Stimulated activated CD4-positive, alpha-beta T cell treated with anti-CD3 and anti-CD28 coated beads, Interleukin-1b, Interleukin-23, amount 100 ng/mL, for 1 hour (primary cell): ENCODE data around the gene CFAP61.

Experiments used
- DNase-seq, 2 donors: peaks; one replicate each; pipeline ENCODE4 v3.0.0-alpha.2; 2020; ENCODE audit warnings: low read depth in 2 of 2

The CFAP61 gene

DNA sequence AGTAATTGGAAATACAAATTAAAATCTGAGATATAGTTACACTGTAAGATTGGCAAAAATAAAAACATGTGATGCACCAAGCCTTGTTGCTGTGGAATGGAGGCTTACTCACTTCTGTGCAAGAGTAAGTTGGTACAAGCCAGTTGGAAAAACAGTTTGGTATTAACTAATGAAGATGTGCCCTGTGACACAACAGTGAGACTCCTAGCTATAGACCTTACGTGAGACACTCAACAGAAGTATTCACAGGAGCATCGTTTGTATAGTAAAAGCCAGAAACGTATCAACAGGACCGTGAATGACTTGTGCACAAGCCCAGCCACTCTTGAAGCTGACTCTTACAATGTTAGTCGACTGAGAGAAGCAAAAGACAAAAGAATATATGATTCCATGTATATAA lies 20.5 kb upstream of the CFAP61 start:
- DNase-seq: no peak

DNA sequence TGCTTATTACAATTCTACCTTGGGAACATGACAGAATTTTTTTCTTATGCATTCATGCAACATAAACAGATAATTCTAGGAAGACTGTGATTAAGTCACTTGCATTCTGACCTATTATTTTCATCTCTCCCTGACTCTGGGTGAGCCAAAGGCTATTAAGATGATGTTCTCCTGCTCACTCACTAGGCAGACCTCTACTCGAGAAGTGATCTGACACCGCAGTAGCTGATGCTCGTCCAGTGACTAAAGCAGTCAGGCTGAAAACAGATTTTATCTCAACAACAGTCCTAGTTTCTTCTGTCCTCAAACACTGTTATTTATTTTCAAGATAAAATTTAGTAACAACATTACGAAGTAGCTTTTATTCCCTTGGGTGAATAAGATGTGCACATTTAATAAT lies 17.8 kb upstream of the CFAP61 start:
- DNase-seq: no peak

DNA sequence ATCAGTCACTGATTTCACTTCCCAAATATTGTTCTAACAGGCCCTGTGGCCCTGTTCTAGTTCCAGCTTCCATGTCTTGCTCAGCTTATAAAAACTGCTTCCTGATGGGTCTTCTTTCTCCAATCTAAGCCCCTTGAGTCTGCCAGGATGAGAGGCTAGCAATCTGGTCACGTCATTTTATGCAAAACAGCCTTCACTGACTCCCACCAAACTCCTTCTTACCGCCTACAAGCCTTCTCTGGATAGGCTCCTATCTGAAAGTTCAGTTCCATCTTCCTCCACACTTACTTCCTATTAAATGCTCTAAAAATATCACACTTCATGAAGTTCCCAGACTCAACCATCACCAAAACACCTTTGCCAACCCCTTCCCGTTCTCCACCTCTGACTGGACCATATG lies 15.6 kb upstream of the CFAP61 start:
- DNase-seq: no peak

DNA sequence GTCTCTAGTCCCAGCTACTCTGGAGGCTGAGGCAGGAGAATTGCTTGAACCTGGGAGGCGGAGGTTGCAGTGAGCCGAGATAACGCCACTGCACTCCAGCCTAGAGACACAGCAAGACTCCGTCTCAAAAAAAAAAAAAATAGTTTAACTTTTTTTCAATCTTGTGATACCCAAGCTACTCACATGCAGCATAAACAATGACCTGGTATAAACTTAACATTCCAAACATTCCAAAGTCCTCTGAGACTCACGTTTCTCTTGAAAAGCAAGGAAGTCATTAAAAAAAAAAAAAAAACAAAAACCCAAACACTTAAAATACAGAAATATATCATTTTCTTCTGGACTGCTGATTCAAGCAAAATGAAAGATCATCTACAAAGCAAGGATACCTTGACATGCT lies 14.4 kb upstream of the CFAP61 start:
- no peak for DNase-seq

DNA sequence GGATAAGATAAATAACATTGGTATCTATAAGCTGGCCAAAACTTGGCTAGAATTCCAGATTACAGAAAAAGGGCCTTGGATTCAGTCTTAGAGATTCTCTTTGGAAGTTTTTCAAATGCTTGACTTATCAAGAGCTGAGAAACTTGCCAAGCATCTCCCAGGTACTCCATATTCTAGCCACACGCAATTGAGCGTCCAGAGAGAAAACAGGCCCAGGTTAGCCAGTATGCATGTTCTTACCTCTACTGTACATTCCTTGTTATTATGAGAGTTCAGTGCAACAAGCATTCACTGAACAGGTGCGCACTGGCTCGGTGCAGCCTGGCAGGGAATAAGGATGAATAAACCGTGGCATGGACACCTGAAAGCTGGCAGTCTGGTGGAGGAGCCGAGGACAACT lies 13.7 kb upstream of the CFAP61 start:
- no peak for DNase-seq

DNA sequence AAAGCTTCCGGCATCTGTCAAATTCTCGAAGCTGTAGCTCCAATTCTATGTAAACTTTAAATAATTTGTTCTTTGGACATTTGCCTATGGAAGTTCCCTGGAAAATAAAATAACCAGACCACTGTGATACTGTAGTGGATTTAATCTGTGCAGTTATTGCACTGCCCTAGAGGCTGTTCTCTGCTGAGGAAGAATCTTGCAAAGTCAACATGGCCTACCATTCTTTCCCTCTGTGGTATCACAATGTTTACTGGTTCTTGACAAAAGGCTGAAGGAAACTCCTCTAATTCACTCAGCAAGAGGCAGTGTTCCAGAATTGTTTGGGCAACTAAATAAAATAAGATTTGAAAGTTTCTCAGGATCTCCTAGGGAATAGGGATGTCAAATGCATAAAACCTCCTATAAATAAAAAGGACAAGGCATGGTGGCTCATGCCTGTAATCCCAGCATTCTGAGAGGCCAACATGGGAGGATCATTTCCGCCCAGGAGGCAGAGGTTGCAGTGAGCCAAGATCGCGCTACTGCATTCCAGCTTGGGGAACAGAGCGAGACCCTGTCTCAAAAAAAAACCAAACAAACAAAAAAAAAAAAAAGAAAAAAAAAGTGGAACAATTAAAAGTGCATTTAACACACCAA lies 12.5 kb upstream of the CFAP61 start:
- DNase-seq: no peak

DNA sequence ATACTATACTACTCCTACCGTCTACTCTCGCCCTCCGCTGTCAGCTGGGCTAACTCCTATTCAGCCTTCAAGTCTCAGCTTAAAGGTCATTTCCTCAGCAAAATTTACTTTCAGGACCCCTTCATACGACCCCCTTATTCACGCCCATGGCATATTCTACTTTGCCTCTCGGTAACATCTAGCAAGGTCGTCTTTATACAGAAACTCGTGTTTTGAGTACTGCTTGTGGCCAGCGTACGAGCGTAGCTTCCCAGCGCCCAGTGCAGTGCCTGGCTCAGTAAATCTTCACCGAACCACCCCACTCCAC lies 612 bp upstream of the CFAP61 start:
- DNase-seq: no peak

DNA sequence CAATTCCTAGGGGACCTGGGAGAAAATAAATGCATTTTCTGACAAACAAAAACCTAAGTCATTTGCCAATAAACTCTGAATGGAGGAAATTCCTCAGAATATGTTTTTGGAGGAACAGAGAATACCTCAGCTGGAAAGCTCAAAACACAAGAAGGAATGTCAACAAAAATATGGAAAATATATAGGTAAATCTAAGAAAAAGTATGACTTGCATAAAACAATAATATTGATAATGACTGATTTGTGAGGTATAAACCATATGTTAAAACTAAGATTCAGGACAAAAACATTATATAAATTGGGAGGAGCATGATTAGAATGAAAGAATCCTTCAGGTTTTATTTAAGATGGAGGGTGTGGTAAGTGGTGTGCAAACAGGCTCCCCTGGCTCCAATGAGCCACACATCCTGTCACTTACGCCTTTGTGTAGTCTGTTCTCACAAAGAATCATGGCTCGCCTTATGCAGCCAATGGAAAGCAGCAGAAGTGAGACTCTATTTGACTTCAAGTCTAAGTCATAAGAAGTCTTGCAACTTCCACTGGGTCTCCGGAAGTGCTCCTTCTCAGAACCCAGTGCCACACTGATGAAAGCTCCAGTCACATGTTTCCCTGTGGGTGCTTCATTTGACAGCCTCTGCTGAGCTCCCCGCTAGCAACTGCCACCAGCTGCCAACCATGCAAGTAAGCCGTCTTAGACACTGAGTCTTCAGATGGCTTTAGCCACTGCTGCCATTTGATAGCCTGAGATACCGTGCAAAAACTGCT lies 8.1 kb downstream of the CFAP61 start:
- DNase-seq: no peak

DNA sequence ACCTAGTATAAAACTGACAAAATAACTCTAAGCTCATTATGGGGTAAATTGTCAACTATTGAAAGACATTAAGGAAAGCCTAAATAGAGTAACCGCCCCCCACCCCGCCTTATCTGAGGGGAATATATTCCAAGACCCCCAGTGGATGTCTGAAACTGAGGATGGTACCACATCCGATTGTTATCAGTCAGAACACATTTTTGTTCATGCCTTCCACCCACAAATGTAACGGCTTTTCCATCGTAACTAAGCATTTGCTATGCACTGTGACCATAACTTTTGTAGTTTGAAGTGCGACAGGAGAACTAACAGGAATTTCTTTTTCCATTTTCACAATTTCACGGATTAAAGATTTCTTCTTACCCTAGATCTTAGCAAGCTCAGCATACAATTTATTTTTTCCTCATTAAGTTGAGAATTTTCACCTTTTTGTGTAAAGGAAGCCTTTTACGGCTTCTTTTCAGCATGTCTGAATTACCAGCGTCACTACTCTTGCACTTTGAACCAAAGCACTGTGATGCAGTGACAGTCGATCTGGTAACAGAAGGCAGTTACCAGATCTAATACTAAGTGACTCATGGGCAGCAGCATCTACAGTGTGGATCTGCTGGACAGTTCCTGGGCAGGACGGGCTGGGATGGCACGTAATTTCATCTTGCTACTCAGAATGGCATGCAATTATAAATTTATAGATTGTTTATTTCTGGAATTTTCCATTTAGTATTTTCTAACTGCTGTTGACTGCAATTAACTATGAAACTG lies 11.8 kb downstream of the CFAP61 start:
- DNase-seq: no peak

DNA sequence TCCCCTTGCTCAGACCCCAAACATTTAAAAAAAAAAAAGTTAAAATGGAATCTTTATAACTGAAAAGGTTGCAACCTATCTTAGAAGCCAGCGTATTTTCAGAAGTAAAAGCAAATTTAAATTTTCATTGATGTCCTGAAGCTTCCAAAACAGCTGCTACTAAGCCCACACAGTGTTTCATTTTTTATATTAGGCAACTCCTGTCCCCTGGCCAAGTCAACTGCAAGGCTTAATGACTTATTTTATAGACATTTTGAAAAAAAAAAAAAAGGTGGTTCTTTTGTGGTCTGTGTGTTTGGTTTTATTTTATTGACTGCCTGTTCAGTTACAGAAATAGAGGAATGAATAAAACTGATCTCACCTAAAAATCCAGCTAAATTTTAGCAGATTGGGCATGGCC lies 13.0 kb downstream of the CFAP61 start:
- no peak for DNase-seq

DNA sequence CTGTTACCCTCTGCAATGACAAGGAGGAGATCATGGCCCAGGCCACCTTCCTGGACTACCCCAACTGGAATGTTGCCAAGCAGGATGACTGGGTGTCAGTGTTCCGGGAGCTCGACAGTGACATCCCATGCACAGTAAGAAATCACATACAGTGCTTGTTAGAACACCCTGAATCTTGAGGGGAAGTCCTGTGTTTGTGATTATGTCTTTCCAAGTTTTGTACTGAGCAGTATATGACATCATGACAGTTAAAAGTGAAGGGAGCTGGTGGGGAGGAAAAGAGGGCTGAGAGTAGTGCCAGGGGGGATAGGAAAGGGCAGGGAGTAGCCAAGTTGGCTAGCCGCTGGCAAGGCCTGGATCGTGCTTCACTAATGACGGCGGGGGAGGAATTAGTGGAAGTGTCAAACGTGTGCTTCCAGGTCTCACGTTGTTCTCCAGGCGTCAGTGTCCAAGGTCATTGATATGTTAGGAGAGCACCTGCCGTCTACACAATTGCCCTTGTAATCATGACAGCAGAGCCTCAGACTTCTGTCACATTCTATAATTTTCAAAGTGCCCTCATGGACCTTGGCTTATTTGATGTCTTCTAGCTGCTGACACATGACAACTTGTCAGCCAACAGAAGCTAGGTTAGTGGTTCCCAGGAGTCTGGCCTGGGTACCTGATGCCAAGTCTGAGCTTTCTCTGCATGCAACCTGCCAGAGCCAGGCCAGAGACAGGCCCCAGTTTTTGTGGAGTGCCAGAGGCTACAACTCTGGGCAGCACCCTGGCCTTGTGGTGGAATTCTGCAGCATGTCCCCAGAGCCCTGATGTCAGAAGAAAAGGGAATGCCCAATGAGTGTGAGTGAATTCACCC lies 18.8 kb downstream of the CFAP61 start:
- DNase-seq: no peak

DNA sequence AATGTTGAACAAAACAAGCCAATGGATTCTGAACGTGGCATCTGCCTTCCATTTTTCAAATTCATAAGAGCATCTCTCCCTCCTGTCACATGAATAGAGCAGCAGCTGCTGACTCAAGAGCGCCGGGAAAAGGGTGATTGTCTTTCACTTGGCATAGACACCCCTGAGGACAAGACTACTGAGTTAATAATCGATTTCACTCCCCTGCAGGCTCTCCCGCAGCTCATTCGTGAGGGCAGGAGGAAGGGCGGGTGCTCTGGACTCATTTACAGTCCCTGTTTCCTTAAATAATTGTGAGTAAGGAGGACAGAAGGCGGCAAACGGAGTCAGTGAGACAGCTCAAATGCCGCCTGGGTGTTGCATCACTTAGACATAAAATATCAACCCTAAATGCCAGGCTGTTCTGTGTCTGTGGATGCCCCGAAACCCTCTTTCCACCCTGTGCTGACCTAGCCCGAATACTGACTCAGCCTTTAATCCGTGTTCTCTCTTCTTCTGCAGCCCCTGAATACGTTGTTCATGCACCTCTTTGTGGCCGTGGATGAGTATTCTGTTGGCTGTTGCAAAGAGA lies 21.6 kb downstream of the CFAP61 start:
- no peak for DNase-seq

DNA sequence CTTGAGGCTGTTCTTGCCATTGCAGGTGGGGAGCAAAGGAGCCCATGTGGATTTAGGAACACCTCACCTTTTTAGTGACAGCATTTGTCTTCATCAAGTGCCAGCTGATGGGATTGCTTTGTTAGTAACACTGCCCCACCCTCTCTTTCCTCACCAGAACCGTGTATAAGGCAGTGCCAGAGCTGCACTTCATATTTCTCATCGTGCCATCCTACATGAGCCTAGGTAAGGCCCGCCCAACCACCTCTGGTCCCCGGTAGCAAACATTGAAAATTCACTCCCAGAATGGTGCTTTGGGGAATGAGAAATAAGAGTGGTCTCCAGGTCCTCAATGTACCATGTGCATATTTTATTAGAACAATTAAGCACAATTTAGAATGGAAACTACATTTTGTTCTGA lies 22.7 kb downstream of the CFAP61 start:
- no peak for DNase-seq

DNA sequence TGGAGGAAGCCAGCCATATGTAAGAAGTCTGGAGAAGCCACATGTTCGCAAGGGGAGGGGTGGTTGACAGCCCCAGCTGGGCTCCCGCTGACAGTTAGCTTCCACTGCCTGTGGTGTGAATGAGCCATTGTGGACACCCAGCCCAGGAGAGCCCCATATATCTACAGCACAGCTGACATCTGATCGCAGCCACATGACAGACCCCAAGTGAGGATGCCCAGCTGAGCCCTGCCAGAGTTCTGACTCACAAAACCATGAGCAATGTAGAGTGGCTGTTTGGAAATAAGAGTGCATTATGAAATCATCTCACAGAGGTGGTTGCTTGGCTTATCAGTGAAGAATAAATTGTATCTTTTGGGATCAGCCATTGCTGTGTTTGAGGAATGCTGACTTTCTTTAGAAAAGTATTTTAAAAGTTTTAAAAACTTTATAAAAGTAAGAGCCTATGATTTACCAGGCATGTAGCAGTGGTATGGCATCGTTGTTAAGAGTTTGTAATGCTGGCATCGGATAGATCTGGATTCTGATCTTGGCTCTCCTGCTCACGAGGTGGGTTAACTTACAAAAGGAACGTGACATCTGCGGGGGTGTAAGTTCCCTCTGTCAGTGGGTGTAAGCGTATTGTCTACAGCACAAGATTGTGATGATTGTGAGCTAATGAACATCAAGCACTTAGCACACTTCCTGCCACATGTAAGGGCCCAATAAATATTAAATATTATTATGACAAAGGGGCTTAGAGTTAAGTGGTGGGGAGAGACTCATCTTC lies 24.1 kb downstream of the CFAP61 start:
- DNase-seq: no peak

DNA sequence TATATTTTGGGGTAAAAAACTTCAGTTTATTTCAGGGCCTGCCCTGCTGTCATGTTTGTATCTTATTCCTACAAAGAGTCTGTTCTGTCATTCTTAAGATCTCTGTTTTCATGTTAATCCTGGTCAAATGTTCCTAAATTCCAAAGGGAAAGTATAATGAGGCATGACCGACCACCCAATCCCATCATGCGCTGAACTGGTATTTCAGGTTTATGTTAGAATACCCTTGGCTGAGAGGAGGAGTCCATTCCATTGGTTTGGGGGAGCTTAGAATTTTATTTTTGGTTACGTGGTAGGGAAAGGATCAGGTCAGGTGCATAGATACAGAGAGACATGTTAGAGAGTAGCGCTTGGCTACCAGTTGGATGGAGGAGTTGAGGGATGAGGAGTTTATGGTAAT lies 25.7 kb downstream of the CFAP61 start:
- no peak for DNase-seq

DNA sequence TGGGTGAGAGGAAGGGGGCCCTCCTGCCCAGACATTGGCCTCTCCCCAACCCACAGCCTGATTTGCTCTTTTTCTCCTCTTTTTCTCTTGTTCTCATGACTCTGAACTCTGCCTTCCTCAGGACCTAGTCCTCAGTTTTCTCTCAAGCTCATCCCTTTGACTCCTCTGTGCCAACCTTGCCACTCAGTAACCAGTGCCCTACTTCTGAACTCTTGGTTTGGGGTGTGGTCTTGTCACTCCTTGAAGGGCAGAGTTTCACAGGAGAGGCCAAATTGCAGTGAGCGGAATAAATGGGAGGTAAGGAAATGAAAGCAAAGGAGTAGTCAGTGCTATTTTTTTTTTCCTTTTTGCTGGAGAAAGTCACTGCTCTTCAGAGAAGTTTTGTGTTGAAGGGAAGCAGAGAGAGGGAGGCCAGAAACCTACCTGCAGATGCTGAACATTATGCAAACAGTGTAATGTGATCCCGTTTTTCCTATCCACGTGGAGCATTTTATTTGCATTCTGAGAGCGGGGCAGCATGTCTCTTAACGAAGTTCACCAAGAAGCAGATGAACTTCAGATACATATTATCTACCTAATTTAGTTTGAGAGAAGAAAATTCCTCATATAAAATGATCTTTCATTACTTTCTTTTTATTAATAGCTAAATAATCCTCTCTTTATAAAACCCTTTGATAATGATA lies 26.9 kb downstream of the CFAP61 start:
- DNase-seq: no peak

DNA sequence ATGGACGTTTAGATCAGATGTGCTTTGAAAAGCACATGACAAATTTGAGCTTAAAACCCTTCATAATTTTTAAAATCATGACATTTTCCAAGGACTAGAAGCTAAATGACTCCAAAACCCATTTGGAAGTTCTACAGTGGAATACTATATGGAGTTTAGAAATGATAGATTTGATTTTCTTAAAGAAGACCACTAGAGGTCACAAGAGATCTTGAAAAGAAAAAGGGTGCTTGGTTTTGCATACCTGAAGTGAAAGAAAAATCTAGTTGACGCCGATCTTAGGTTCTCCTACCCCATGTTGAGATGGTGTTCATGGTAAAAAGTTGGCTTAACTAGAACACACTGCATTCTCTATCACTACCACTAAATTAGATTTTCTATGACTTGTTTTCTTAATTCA lies 31.5 kb downstream of the CFAP61 start:
- DNase-seq: no peak

DNA sequence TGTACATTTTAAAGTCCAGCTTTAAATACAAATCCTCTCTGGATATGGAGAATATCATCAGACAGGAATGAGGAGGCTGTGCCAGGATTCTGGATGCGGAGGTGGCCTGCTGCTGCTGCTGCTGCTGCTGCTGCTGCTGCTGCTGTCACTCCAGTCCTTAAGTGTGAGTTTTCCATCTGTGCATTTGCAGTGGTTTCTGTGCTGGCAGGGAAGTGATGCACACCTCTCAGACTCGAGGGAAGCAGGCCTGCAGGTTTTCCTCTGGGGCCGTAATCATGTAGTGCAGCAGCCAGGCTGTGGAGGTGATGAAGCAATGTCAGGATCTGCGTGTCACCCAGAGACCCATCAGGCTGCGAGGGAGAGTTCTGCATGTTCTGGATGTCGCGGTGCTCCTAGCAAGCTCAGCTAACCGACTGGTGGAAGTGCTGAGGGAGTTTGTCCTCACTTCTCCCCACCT lies 32.0 kb downstream of the CFAP61 start:
- DNase-seq: no peak

DNA sequence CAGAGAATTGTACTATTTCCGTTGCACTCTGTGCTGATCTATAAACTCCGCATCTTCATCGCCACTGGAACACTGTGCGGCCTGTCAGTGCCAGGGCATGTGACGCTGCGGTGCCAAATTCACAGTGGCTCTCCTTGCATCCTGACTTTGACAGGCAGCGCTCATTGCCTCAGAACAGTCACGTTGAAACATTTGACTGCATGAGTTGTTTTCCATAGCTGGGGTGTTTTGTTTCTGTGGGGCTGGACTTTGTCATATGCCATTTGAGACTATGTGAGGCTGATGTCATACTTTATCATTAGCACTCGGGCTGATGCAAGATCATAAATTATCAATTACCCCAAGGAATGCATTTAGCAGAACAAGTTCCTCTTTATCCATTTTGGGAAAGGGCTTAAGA lies 32.7 kb downstream of the CFAP61 start:
- DNase-seq: no peak

DNA sequence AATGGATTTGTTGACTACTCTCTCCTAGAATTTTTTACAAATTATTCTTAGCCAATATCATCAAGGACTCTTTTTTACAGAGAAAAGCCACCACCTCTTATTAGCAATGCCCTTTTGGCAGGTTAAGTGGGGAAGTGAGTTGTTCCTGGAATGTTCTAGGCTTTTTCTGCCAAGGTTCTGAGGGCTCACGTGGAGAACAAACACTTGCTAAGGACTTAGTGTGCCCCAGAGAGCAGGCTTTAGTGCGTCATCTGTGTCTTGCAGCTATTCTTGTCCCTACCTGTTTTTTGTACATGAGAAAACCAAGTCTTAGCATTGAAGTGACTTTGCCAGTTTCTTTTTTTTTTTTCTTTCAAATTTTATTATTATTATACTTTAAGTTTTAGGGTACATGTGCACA lies 33.5 kb downstream of the CFAP61 start:
- no peak for DNase-seq

DNA sequence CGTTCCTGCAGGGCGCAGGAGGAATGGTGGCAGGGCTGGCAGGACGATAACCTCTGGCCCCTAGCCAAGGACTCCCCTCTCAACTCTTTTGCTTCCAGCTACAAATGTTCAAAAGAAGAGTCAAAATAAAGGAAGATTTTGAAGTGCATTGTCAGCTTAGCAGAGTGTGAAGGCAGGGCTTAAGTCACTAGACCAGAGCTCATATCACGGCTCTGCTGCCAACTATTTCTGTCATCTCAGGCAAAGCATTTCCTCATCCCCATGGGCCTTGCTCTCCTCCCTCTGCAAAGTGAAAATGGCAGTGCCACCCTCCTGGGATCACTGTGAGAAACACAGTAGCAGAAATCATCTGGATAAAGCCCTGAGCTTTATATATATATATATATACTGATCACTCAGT lies 36.7 kb downstream of the CFAP61 start:
- no peak for DNase-seq
